Vagina (tissue), 2 donors: ENCODE results near the gene CCDC112. TPM values are rescaled to one million over a fixed set of nuclear protein-coding genes. Genes with fewer than 3 reads are reported as not detected.

Experiments used
- DNase-seq, 2 donors: peaks; one replicate each; pipeline ENCODE4 v3.0.0-alpha.2; 2017; ENCODE audit errors: extremely low spot score in 2 of 2
- H3K27ac ChIP-seq: fragments of 200-600 bp; sonication (generic); one replicate; pipeline ENCODE4 v1.5.1; 2019
- H3K27me3 ChIP-seq: fragments of 200-600 bp; sonication (generic); one replicate; pipeline ENCODE4 v1.5.1; 2019
- H3K36me3 ChIP-seq, 2 donors: fragments of 200-600 bp; sonication (generic); one replicate each; pipeline ENCODE4 v1.5.1; 2017 to 2019
- H3K4me1 ChIP-seq: fragments of 200-600 bp; sonication (generic); one replicate; pipeline ENCODE4 v1.5.1; 2019
- H3K4me3 ChIP-seq, 2 donors: fragments of 200-600 bp; sonication (generic); 1 replicate in 1 of 2; 2 replicates in 1 of 2; pipeline ENCODE4 v1.5.1; 2016 to 2019
- H3K9me3 ChIP-seq: fragments of 200-600 bp; sonication (generic); one replicate; pipeline ENCODE4 v1.5.1; 2019
- CTCF ChIP-seq, 3 experiments: fragments of 450-650 bp in 2 of 3; fragments of 200-600 bp in 1 of 3; sonication (generic) in 1 of 3; IDR thresholded peaks; one replicate each; pipeline ENCODE4 v1.5.1; 2017 to 2019; ENCODE audit warnings: antibody characterized with exemption in 3 of 3, mild to moderate bottlenecking in 2 of 3, moderate library complexity in 2 of 3
- POLR2A ChIP-seq, 2 donors: fragments of 450-650 bp; IDR thresholded peaks; one replicate each; pipeline ENCODE4 v1.6.1; 2017; ENCODE audit warnings: antibody characterized with exemption in 2 of 2, mild to moderate bottlenecking in 2 of 2, moderate library complexity in 2 of 2
- POLR2AphosphoS5 ChIP-seq, 2 donors: sonication (generic); formaldehyde crosslinking; IDR thresholded peaks; one replicate each; pipeline ENCODE4 v1.9.0; 2017; ENCODE audit warnings: antibody characterized with exemption in 2 of 2, mild to moderate bottlenecking in 2 of 2, low read depth in 1 of 2; ENCODE audit not compliant: insufficient read depth in 1 of 2
- intact Hi-C: fragments of 100-400 bp; cut with DNase I; formaldehyde crosslinking; loops from one replicate; pipeline ENCODE4 v1.15.1; 2023
- small RNA-seq: library from RNA; depleted of rRNA; stranded (forward); fragments of <200 nt; gene quantifications from one replicate; pipeline ENCODE3, GENCODE V24; 2016
- total RNA-seq: library from RNA; depleted of rRNA; stranded (reverse); fragments of >200 nt; gene quantifications from one replicate; pipeline ENCODE4 v1.2.3, GENCODE V29; 2016

Gene CCDC112
- total RNA-seq, 1 donor from 2014 or later: 7.9 TPM

GRCh38 chr5:115237066-115237465, 59.4 kb downstream of the CCDC112 start:
- intact Hi-C loops: no loop called here
- H3K9me3 ChIP-seq: no peaks in the 10 kb centered on the region
- H3K36me3 ChIP-seq: peaks cover 0 to 14% of the 10 kb centered on the region in 2 donors
- no peak overlapping the region for H3K27ac ChIP-seq
- H3K4me3 ChIP-seq: no peak overlapping the region
- H3K4me1 ChIP-seq: no peaks in the 10 kb centered on the region
- no peak for DNase-seq
- TF ChIP-seq POLR2AphosphoS5 (IDR thresholded peaks at IDR 0.05; ENCODE audit: insufficient read depth in 1 of 2, low read depth in 1 of 2) (no peak), CTCF (IDR thresholded peaks at IDR 0.05) (no peak)
- H3K27me3 ChIP-seq: no peaks in the 10 kb centered on the region

- peaks cover 0 to 14% of the 10 kb centered on the region in 2 donors for H3K36me3 ChIP-seq
- no peak overlapping the region for H3K4me3 ChIP-seq
- intact Hi-C loops: no loop called here
- no peak for DNase-seq
- H3K27ac ChIP-seq: no peak overlapping the region
- H3K27me3 ChIP-seq: no peaks in the 10 kb centered on the region
- H3K4me1 ChIP-seq: no peaks in the 10 kb centered on the region
- H3K9me3 ChIP-seq: no peaks in the 10 kb centered on the region
- TF ChIP-seq POLR2AphosphoS5 (IDR thresholded peaks at IDR 0.05; ENCODE audit: insufficient read depth in 1 of 2, low read depth in 1 of 2): no peak
- no peak for TF ChIP-seq CTCF (IDR thresholded peaks at IDR 0.05)
- no peak for TF ChIP-seq POLR2A (IDR thresholded peaks at IDR 0.05)
These were observed 59.9 kb downstream of the CCDC112 start for GRCh38 chr5:115236599-115236998.

DNA sequence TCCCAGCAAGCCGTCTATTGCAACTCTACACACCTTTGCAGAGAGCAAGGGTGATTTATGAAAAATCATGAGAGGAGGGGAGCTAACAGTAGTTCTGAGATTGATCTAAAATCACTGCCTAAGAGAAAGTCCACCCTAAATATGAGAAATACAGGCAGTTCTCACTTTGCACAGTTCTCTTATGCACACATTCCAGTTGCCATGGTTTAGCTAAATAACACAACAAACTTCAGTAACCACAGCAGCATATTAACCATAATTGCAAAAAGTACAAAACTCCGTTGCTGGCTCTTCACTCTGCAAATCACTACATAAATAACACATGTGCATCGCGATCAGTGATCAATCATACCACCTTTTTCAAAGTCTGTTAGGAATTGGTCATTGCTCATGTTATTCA, 64.9 kb downstream of the CCDC112 start:
- no peak overlapping the region for H3K27ac ChIP-seq
- no peaks in the 10 kb centered on the region for H3K4me1 ChIP-seq
- TF ChIP-seq POLR2A (IDR thresholded peaks at IDR 0.05) (no peak), CTCF (IDR thresholded peaks at IDR 0.05) (no peak), POLR2AphosphoS5 (IDR thresholded peaks at IDR 0.05; ENCODE audit: insufficient read depth in 1 of 2, low read depth in 1 of 2) (no peak)
- no peak overlapping the region for H3K4me3 ChIP-seq
- H3K9me3 ChIP-seq: no peaks in the 10 kb centered on the region
- no peak for DNase-seq
- intact Hi-C loops: no loop called here
- H3K36me3 ChIP-seq: peaks cover 0 to 23% of the 10 kb centered on the region in 2 donors
- no peaks in the 10 kb centered on the region for H3K27me3 ChIP-seq

GRCh38 chr5:115229606-115230005, 66.8 kb downstream of the CCDC112 start:
- no peak for DNase-seq
- Histone ChIP-seq H3K9me3 (no peaks in the 10 kb centered on the region), H3K4me3 (no peak overlapping the region), H3K27me3 (no peaks in the 10 kb centered on the region), H3K4me1 (no peaks in the 10 kb centered on the region), H3K36me3 (peaks cover 0 to 23% of the 10 kb centered on the region in 2 donors), H3K27ac (no peak overlapping the region)
- intact Hi-C loops: no loop called here
- TF ChIP-seq POLR2A (IDR thresholded peaks at IDR 0.05): no peak

DNA sequence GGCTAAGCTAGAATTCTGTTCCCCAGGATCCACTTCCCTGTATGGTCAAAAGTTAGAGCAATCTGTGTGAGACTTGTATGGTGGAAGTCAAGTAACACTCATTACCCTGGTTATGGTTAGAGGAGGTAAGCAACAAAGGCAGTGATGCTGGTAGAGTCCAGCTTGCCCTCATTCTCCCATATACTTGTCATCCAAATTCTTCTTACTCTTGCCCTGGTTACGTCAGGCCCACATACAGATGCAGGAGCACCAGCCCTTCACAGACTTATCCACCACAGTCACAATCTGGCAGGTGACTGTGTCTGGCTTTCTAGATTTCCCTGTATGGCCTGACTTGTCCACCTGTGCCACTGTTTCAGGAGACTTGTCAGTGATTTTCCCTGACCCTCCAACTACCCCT, 69.2 kb downstream of the CCDC112 start:
- Histone ChIP-seq H3K27ac (no peak overlapping the region), H3K27me3 (no peaks in the 10 kb centered on the region), H3K4me3 (no peak overlapping the region), H3K36me3 (peaks cover 0 to 23% of the 10 kb centered on the region in 2 donors), H3K4me1 (no peaks in the 10 kb centered on the region), H3K9me3 (no peaks in the 10 kb centered on the region)
- no peak for TF ChIP-seq POLR2AphosphoS5 (IDR thresholded peaks at IDR 0.05; ENCODE audit: insufficient read depth in 1 of 2, low read depth in 1 of 2)
- no peak for TF ChIP-seq CTCF (IDR thresholded peaks at IDR 0.05)
- TF ChIP-seq POLR2A (IDR thresholded peaks at IDR 0.05): no peak
- intact Hi-C loops: no loop called here
- no peak for DNase-seq

Small RNA genes within 50 kb of the gene (small RNA-seq; reads per million reads assigned to genes)
- gene HMGN1P15: not detected

Other genes with a start within 250 kb of the CCDC112 start
- 2.2 TPM for gene TRIM36, start 126.7 kb downstream of the CCDC112 start, total RNA-seq
- 5.6 TPM for gene PGGT1B, start 33.8 kb downstream of the CCDC112 start, total RNA-seq
- gene FEM1C, start 248.1 kb upstream of the CCDC112 start, total RNA-seq: 16.5 TPM